HG03521 (cell line): Measurements from ENCODE around the gene PDXK.
"Not testable (repeated sequence)": the region's sequence is repeated elsewhere in the genome, so short reads cannot be mapped to it uniquely, and the experiment has no call there.

Experiments used
- ATAC-seq: cut with Tn5 transposase; IDR thresholded peaks from one replicate; pipeline ENCODE4 v1.9.1; 2021; ENCODE audit warnings: mild to moderate bottlenecking, moderate library complexity; ENCODE audit not compliant: unreplicated experiment

PDXK gene

DNA sequence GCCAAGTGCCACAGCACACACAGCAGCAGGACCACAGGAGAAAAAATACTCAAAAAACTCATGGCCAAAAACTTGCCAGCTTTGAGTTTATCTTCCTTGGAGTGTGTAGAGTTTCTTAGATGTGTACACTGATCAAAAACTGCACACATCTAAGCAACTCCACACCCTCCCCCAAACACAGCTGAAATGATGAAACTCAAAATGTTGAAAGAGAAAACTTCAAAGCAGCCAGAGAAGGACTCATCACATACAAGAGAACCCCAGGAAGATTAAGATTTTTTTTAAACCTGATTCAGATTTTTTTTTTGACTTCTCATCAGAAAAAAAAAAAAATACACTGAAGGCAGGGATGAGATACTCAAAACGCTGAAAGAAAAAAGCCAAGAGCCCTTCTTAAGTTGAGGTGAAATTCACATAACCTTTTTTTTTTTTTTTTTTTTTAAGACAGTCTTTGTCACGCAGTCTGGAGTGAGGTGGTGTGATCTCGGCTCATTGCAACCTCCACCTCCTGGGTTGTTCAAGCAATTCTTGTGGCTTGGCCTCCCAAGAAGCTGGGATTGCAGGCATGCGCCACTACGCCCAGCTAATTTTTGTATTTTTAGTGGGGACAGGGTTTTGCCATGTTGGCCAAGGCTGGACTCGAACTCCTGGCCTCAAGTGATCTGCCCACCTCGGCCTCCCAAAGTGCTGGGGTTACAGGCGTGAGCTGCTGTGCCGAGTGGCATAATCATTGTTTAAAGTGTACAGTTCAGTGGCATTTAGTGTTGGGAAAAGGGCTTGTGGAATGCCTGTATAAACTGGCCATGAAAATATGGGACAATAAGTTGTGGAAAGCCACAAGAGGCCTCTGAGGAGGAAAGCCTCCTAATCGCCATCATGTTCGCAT, 20.9 kb upstream of the PDXK start:
- no peak for ATAC-seq

DNA sequence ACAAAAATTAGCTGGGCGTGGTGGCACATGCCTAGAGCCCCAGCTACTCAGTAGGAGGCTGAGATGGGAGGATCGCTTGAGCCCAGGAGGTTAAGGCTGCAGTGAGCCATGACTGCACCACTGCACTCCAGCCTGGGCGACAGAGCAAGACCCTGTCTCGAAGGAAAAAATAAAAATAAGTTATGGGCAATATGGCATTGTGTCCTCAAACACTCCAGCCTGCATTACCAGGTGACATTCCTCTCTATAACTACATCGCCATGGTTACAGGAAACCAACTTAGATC, 19.5 kb upstream of the PDXK start:
- not testable (repeated sequence) for ATAC-seq

DNA sequence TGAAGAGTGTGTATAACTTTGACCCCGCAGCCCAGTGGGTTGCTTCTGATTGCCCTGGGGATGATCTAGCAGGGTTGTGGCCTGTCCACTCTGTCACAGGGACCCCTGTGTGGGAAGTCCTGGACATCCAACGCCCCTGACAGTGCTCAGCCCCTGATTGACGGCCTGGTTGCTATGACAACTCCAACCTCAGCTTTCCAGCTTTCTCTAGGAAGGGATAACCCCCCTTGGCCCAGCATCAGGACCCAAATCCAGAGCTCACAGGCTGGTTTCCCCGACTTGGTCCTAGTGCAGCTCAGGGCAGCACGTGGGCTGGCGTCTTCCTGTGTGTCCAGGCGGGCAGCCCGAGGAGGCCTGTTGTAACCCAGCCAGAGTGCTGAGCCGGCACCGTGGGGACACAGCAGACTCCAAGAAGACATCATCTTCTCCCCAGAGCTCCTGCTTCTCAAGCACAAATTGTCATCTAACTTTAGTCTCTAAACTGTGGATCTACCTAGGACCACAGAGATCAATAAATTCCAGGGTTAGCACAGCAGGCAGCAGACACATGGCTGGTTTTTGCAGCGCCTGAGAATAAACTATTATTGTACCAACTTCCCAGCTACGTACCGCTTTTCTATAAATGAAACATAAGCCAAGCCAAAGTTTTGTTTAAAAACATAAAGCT, 18.9 kb upstream of the PDXK start:
- ATAC-seq, result no peak

DNA sequence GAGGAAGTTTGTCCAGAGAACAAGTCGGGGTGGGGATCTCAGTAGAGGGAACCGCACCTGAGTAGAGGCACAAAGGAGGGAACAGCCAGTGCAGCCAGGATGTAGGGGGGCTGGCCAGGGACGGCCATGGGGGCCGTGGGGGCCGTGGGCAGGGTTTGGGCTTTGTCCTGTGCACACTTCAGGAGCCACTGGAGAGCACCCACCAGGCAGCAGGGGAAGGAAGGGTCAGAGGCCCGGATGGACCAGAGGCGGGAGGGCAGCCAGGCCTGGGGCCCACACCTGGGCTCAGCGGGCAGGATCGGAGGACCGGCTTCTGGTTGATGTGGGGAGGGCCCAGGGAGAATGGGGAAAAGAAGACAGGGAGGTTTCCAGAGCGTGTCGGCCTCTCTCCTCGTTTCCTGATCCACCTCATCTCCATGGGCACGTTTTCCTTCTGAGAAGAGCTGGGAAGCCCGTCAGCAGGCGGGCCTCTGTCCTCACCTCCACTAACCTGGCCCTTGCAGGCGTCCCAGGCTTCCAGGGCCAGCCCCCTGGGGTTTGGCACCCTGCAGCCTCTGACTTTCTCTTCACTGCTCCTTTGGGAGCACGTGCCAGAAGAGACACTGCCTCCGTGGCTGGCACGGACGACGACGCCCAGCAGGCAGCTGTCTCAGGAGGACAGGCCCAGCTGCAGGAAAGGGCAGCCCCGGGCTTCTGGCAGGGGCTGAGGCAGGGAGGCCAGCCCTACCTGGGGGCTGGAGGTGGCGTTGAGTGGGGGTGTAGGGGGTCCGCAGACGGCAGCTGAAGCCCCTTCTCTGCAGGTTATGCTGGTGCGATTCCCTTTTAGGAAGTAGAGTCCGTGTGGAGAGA, 16.8 kb upstream of the PDXK start:
- no peak for ATAC-seq

DNA sequence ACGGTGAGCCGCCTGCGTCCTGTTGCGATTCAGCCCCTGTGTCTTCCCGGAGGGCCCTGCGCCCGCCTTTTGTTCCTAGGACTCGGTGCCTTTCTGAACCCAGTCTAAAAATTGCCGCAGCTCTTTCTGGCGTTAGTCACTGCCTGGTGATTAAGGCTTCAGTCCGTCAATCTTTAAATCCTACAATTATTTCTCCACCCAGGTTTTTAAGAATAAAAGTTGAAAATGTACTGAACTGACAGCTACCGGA, 16.2 kb upstream of the PDXK start:
- ATAC-seq, result no peak

DNA sequence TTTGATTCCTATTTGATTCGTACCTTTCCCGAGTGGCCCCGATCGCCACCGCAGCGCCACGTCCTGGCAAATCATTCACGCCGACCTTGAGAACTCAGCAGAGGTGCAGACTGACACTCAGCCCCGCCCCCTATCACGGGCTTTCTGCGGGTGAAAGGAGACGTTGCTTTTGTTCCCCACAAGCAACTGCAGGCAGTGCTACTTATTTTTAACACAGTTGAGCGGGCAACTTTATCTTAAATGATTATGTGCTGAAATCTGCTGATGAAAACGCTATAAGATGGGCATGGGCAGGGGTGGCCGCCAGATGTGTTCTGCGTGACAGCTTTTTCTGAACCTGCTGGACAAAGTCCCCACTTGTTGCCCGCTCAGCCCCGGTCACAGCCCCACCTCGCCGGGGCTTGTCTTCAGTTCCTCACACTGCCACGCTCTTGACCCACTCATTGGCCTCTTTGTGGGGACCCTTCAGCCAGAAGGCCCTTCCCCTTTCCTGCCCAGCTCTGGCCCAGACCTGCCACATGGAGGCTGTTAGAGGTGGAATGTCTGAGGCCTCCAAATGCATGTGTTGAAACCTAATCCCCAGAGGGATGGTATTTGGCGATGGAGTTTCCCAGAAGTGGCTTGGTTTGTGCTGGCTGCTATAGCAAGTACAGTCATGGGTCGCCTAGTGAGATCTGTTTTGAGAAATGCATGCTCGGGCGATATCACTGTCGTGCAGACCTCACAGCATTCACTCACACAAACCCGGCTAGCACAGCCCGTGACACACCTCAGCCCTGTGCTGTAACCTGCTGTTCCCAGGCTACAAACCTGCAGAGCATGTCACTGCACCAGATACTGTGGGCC, 15.7 kb upstream of the PDXK start:
- ATAC-seq, result no peak

DNA sequence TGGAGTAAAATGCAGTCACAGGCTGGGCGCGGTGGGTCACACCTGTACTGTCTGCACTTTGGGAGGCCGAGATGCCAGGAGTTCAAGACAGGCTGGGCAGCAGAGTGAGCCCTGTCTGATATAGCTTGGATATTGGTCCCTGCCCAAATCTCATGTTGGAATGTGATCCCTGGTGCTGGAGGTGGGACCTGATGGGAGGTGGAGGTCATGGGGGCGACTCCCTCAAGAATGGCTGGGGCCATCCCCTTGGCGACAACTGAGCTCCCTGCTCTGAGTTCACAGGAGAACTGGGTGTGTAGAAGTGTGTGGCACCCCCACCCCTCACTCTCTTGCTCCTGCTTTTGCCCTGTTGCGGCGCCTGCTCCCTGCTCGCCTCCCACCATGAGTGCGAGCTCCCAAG, 11.5 kb upstream of the PDXK start:
- ATAC-seq, result no peak

DNA sequence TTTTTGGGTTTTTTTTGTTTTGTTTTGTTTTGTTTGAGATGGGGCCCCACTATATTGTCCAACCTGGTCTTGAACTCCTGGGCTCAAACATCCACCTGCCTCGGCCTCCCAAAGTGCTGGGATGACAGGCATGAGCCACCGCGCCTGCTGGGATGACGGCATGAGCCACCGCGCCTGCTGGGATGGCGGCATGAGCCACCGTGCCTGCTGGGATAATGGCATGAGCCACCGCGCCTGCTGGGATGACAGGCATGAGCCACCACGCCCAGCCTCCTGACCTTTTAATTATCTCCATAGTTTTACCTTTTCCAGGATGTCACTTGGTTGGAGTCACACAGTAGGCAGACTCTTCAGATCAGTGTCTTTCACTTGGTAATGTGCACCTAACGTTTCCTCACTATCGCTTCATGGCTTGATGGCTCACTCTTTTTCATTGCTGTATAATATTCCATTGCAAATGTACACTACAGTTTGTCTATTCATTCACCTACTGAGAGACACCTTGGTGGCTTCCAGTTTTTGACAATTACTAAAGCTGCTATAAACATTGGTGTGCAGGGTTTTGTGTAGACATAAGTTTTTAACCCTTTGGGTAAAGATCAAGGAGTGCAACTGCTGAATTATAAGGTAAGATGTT, 10.1 kb upstream of the PDXK start:
- no peak for ATAC-seq

DNA sequence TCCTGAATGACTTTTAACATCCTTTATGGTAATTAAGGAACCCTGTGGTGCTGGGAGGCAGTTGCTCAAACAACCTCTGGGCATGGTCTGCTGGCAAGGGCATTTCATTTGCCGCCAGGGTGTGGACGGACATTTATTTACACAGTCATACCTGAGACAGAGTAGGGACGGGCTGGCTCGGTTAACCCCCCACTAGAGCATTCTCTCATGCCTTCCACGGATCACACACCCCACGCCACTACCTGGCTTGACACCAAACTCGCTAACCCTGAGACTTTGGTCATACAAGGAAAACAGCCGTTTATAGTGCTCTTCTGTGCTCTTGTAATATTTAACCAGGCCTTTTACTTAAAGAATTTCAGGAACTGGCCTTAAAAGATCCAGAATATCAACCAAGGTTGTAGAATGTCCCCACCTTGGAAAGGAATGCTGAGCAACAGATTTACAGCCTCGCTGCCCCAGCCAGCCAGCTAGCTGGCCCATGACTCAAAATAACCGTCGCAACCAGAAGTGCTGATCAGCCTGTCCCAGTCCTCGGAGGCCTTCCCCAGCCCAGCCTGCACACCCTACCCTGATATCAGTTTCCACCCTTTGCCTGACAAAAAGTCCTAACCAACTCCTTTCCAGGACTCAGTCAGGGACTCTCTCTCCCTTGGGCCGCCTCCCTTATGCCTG, 6.5 kb upstream of the PDXK start:
- no peak for ATAC-seq

DNA sequence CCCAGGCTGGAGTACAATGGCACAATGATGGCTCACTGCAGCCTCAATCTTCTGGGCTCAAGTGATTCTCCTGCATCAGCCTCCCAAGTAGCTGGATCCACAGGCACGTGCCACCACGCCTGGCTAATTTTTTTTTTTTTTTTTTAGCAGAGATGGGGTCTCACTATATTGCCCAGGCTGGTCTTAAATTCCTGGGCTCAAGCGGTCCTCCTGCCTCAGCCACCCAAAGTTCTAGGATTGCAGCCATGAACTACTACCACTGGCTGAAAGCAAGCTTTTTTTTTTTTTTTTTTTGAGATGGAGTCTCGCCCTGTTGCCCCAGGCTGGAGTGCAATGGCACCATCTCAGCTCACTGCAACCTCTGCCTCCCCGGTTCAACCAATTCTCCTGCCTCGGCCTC, 5.8 kb upstream of the PDXK start:
- ATAC-seq, result not testable (repeated sequence)

DNA sequence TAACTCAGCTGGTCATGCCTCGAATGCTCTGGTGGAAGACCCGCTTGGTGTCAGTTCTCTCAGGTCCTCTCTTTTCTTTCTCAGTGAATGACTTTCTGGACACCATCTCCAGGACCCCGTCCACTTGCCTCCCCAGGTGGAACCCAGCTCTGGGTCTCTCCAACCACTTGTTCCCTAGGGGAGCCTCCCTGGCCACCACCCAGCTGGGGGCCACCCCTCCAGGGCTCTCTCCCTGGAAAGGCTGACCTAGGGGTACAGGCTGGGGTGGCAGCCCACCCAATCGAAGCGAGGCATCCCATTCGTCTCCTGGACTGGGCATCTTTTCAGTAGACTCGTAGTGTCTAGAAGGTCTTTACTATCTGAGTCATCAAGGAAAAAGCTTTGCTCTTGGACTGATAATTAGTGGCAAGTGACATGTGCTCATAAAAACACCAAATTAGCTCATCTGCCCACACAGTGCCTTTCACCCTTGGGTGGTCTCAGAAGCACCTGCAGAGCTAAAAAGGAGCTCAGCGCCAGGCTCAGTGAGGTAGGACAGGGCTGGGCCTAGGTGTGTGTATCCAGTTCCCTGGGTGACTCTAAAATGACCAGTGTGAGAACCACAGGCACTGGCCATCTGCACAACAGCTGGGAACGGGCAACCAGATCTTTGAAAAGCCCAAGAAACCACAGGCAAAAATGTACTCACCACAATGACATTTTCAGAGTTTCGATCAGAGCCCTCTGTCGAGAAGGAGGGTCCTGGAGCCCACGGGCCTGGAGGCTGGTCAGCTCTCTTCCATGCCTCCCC, 2.4 kb upstream of the PDXK start:
- peak; percentile 28 for ATAC-seq

DNA sequence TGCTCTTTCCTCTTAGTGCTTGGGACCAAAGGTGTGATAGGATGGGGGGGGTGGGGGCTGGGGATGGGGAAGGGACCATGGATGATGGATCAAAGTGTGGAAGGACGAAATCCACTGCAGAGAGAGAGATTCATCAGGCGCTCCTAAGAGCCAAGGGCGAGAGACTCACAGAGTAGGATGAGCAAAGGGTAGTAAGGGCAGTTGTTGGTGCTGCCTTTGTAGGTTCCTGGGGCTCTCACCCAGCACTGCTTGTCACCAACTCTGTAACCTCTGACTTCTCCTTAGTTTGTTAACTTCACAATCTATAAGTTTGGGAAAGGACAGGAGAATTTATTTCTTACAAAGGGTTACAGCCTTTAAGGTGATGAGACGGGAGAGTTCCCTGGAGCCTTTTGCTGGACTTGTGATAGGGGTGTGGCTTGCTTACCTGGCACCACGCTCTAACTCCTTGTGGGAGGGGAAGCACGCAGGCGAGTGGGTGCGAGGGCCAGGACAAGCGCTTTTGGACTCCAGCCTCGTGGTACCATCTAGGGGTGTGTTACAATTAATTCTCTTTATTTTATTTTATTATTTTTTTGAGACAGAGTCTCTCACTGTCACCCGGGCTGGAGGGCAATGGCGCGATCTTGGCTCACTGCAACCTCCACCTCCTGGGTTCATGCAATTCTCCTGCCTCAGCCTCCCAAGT, 1.6 kb upstream of the PDXK start:
- no peak for ATAC-seq

DNA sequence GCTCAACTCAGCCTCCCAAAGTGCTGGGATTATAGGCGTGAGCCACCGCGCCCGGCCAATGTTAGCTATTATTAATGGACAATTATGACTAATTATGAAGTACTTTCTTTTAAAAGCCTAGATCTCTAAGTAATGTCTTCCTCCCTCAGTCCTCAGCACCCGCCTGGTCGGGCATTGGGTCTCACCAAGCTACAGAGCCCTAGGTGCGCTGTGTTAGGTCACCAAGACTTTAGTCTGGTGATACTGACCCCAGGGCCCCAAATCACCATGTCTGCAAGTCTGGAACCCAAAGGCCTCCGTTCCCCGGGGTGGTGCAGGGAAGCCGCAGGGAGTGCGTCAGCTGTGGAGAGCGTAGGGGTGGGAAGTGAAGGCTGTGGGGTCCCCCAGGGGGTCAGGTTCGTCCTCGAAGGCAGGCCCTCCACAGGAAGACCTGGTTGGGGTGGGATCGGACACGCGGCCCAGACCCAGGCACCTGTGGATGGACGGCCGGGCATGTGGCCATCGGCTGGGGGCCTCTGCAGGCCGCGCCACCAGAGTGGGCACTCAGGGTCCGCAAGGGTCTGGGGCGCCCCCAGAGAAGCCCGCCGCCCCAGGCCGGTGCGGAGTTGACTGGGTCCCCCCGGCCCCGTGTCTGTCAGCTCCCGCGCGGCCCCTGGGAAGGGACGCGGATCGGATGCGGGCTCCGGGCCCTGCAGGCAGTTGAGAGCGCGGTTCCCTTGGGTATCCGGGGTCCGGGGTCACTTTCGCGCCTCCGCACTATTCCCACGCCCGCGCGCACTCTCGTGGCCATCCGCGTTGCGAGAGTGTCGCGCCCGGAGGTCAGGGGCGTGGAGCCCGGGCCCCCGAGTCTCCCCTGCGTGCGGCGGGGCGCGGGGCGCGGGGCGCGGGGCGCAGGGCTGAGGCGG, 710 bp upstream of the PDXK start:
- ATAC-seq, result no peak

DNA sequence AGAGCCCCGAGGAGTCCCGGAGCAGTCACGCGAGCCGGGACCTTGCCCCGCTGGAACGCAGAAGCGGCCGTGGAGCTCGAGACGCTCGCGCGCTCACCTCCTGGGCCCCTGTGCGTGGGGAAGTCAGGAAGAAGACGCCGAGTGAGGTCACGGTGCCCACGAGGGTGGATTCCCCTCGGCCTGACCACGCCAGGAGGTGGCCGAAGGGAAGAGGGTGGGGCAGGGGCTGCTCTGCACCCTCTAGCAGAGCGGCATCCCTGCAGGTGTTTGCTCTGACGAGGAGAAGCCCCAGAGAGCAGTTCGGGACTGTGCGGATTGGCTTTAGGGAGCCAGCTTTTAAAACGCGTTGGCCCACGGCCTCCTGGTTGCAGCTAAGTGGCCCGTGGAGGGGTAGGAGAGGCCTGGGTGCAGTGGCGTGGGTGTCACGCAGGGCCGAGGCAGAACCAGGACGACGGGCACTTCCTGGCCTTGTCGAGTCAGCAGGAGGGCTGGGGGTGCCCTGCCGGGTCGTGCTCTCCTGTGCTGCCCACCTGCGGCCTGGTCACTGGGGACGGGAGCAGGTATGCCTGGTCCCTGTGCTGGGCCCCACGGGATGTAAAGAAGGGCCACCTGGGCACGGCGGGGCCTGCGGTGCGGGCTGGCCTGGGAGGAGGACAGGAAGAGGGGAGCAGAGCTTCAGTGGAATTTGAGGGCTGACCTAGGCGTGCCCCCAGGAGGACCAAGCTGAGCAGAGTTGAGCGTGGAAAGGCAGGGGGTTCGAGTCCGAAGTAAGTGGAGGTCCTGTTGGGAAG, 1.0 kb downstream of the PDXK start:
- no peak for ATAC-seq

DNA sequence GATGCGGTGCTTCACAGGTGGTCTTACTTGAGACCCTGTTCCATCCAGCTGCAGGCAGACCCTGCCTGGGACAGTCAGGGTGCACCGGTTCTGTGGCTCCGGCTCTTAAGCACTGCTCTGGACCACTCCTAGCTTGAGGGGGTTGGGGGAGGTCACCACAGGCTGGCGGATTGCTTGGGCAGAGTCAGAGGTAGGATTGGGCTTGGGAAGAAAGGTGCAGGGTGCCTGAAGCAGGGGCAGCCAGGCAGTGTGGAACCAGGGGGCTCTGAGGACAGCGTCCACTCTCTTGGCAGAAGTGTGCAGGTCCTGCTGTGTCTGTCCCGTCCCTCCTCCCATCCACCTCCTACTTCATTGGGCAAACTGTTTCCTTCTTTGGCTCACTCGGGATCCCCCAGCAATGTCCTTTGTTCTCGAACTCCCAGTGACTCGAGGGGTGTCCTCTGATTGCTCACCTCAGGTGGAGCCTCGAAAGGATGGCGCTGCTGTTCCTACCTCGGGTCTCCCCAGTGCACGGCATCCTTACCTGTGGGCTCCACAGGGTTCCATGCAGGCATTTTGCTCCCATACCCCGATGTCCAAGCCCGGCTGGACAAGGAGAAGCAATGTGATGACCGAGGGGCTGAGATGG, 1.7 kb downstream of the PDXK start:
- no peak for ATAC-seq

DNA sequence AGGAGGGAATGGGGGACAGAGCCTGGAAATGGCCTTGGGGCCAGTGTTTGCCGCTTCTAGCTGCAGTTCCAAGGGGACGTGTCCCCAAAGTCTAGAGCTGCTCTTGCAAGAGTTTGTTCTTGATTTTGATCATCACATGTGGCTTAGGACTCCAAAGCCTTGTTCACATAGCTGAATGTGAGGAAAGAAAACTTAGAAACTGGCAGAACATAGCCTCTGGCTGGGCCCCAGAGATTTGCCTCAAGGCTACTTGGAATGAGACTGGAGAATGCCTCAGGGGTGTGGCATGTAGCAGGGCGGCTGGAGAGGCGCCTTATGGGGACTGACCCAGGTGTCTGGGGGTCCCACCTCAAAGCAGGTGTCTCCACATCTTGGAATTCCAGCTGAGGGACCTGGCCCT, 2.3 kb downstream of the PDXK start:
- ATAC-seq, result no peak

DNA sequence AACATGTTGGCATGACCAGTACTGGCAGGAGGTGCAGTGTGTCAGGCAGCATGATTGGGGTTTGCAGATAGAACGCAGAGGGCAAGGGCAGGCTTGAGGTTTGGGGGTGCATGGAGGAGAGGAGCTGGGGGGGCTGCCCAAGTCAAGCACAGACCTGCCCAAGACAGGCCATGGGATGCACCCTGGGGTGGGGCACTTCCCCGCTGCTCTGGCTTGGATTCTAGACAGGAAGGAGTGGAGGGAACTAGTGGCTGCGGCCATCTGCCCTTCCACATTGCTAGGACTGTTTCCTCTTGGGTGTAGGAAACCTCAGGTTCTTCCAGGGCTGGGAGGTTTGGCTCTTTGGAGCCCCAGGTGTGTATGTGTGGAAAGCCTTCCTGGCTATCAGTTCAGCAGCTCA, 3.0 kb downstream of the PDXK start:
- no peak for ATAC-seq
